Measurements from ENCODE around the gene MCAT. TPM values are rescaled to one million over a fixed set of nuclear protein-coding genes. Genes with fewer than 3 reads are reported as not detected.

MCAT gene
- total and polyA plus RNA-seq, 2 of the 4 experiments (the other 2 are of a cell fraction), result 7.3 to 19.7 TPM

DNA sequence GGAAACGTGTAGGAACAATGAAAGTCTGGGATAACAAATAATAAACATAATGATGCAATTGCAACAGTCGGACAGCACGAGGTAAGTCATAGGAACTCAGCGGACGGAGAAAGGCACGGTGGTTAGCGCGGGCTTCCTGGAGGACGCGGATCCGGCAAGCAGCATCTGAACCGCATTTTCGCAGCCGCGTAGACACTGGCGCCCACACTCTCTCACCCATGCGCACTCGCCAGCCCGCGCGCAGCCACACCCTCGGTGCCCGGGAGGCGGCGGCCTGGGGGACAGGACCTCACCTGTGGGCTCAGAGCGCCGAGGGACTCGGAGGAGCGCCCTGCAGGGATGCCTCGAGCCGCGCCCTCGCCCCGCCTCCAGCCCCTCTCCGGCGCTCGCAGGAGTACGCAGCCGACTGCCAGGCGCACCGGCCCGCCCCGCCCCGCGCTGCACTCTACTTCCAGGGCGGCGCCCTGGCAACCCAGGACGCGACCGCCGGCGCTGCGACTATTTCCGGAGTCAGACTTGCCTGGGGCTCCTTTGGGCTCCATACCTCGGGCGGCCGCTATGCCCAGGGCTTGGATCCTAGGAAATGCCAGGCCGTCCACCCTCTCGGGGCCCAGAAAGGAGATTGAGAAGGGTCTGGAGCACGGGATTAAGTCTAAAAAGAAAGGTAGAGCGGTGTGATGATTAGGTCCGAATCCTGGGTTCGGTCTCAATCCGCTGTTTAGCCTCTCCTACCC lies 54.0 kb downstream of the MCAT start, which contains the start of gene TTLL1:
Gene TTLL1, minus strand, starts transcription at position 408 of the 734 bp plus-strand sequence. CDS start 13,805 bp downstream, outside the sequence.
- peak within 1 kb of the TSS; percentile 99 for H3K4ac ChIP-seq (ENCODE audit: low read depth, low read length)
- peaks cover 0 to 19% of the 10 kb centered on the region in 2 experiments; a peak in 2 of 4 replicates for H3K79me1 ChIP-seq (ENCODE audit: low read depth in 1 of 2, low read length in 2 of 2)
- CTCF ChIA-PET, result no interaction called here
- peak within 1 kb of the TSS; percentile 88 for H2AK5ac ChIP-seq (ENCODE audit: low read depth, low read length)
- peak within 1 kb of the TSS; percentile 70 for H2BK5ac ChIP-seq (ENCODE audit: low read depth, low read length, poor library complexity, severe bottlenecking)
- peak within 1 kb of the TSS; percentile 81 for H2BK20ac ChIP-seq (ENCODE audit: low read depth, low read length)
- peak within 1 kb of the TSS; percentile 95 for H4K91ac ChIP-seq (ENCODE audit: insufficient read depth, low read depth, low read length)
- H4K5ac ChIP-seq (ENCODE audit: low read depth, low read length), result peak within 1 kb of the TSS; percentile 99
- H3K4me3 ChIP-seq (ENCODE audit: insufficient read depth, low read depth, low read length), result peak within 1 kb of the TSS; percentile 85
- no TSS peak for BruUV-seq (replicated peaks)
- peak within 1 kb of the TSS; percentile 65 for H3K56ac ChIP-seq (ENCODE audit: extremely low read depth, insufficient read depth, low read length)
- TF ChIP-seq CEBPB (IDR thresholded peaks at IDR 0.05; ENCODE audit: low read depth, low read length), result peak; percentile 62
- TF ChIP-seq MXI1 (IDR thresholded peaks at IDR 0.05; ENCODE audit: borderline replicate concordance, low read depth, low read length), result 0 out of 2 replicates have a peak, but pooled peaks have one; percentile 61
- TF ChIP-seq MAZ (IDR thresholded peaks at IDR 0.05; ENCODE audit: borderline replicate concordance, low read depth, low read length), result peak; percentile 89; the same call in 1 of the 2 replicates
- no peak for TF ChIP-seq SMC3 (IDR thresholded peaks at IDR 0.05; ENCODE audit: low read depth, low read length)
- POLR2A ChIA-PET (ENCODE audit: unreplicated experiment), result no interaction called here
- WGBS, 2 experiments (ENCODE audit: extremely low coverage in 2 of 2, insufficient read length in 1 of 2), result 1% methylated on average over 42 of the region's 64 CpGs; no CpG with 5 or more reads in 1 of the 2 experiments
- H4K8ac ChIP-seq (ENCODE audit: low read depth in 2 of 2, low read length in 2 of 2), result peak within 1 kb of the TSS; percentile 85 to 100
- 0 out of 2 replicates have a peak, but pooled peaks cover 2% of the 10 kb centered on the region for H3K4me1 ChIP-seq (ENCODE audit: control insufficient read depth, insufficient read depth, low read length)
- H3K9ac ChIP-seq (ENCODE audit: low read depth, low read length), result peak within 1 kb of the TSS; percentile 81
- peak within 1 kb of the TSS; percentile 99 for H3K14ac ChIP-seq (replicated peaks; ENCODE audit: low read depth, low read length)
- no peaks in the 10 kb centered on the region for H3K36me3 ChIP-seq (ENCODE audit: control insufficient read depth, insufficient read depth, low read length)
- H2BK120ac ChIP-seq (ENCODE audit: low read depth, low read length), result peak within 1 kb of the TSS; percentile 87
- peak within 1 kb of the TSS; percentile 98 for H2AFZ ChIP-seq (replicated peaks; ENCODE audit: low read length, poor library complexity)
- intact Hi-C loops (cut with micrococcal nuclease), result no loop called here
- H3K27me3 ChIP-seq (ENCODE audit: control insufficient read depth, insufficient read depth, low read length), result no peaks in the 10 kb centered on the region
- H3K9me3 ChIP-seq (ENCODE audit: control insufficient read depth, insufficient read depth, low read length), result no peaks in the 10 kb centered on the region
- DNase-seq (peak; percentile 75), ATAC-seq (ENCODE audit: low read depth) (peak; percentile 98)
- peak within 1 kb of the TSS; percentile 95 for H3K23ac ChIP-seq (ENCODE audit: low read depth, low read length)
- H3K4me2 ChIP-seq (ENCODE audit: low read depth, low read length), result peak within 1 kb of the TSS; percentile 96
- H2BK15ac ChIP-seq (ENCODE audit: low read depth, low read length), result no peak within 1 kb of the TSS
- H3K27ac ChIP-seq (ENCODE audit: insufficient read depth, low read length), result peak within 1 kb of the TSS; percentile 66
- peak within 1 kb of the TSS; percentile 68 for H3K18ac ChIP-seq (ENCODE audit: low read depth, low read length)
- no peaks in the 10 kb centered on the region for H4K20me1 ChIP-seq (ENCODE audit: insufficient read depth, low read length)
- dilution Hi-C loops (cut with HindIII; ENCODE audit: low sequenced_read_pairs, unreplicated experiment), result no loop called here
- H2AK9ac ChIP-seq (replicated peaks; ENCODE audit: low read depth, low read length, poor library complexity), result peak within 1 kb of the TSS; percentile 76
- in situ Hi-C loops (cut with MboI; ENCODE audit: low sequenced_read_pairs), result no loop called here
- peaks cover 14% of the 10 kb centered on the region for H3K9me1 ChIP-seq (ENCODE audit: insufficient read depth, low read length)

All from IMR-90 (cell line).